ENCODE data around the gene DIS3L2.

Gene DIS3L2

GRCh38 chr2:231955758-231956472, 5.6 kb upstream of the DIS3L2 start (continued):
- TF ChIP-seq OSR1 (CRISPR knock-in tag; IDR thresholded peaks at IDR 0.05): no peak
- TF ChIP-seq ZNF70 (CRISPR knock-in tag; IDR thresholded peaks at IDR 0.05): no peak
- no peak for TF ChIP-seq BACH2 (CRISPR knock-in tag; IDR thresholded peaks at IDR 0.05; ENCODE audit: borderline replicate concordance)
- TF ChIP-seq ZFP30 (CRISPR knock-in tag; IDR thresholded peaks at IDR 0.05): no peak
- no peak for TF ChIP-seq POU6F1 (CRISPR knock-in tag; IDR thresholded peaks at IDR 0.05; ENCODE audit: borderline replicate concordance, low read depth)
- TF ChIP-seq TCF4 (CRISPR knock-in tag; IDR thresholded peaks at IDR 0.05; ENCODE audit: borderline replicate concordance): no peak
- TF ChIP-seq ZNF565 (CRISPR knock-in tag; conservative IDR thresholded peaks at IDR 0.05; ENCODE audit: low read depth): no peak
- TF ChIP-seq ISL1 (CRISPR knock-in tag; IDR thresholded peaks at IDR 0.05): no peak
- no peak for TF ChIP-seq SNAI2 (CRISPR knock-in tag; IDR thresholded peaks at IDR 0.05)

- TF ChIP-seq GLIS3 (CRISPR knock-in tag; IDR thresholded peaks at IDR 0.05) (no peak), ZNF8 (CRISPR knock-in tag; IDR thresholded peaks at IDR 0.05) (no peak), ISL1 (CRISPR knock-in tag; IDR thresholded peaks at IDR 0.05) (no peak), ZFP3 (CRISPR knock-in tag; IDR thresholded peaks at IDR 0.05) (no peak), TCF4 (CRISPR knock-in tag; IDR thresholded peaks at IDR 0.05; ENCODE audit: borderline replicate concordance) (no peak), TSHZ2 (CRISPR knock-in tag; IDR thresholded peaks at IDR 0.05) (no peak), SNAI2 (CRISPR knock-in tag; IDR thresholded peaks at IDR 0.05) (no peak), PPARA (CRISPR knock-in tag; IDR thresholded peaks at IDR 0.05; ENCODE audit: borderline replicate concordance) (no peak), BACH2 (CRISPR knock-in tag; IDR thresholded peaks at IDR 0.05; ENCODE audit: borderline replicate concordance) (no peak), ZNF565 (CRISPR knock-in tag; conservative IDR thresholded peaks at IDR 0.05; ENCODE audit: low read depth) (no peak), ZNF70 (CRISPR knock-in tag; IDR thresholded peaks at IDR 0.05) (no peak), CSDC2 (CRISPR knock-in tag; IDR thresholded peaks at IDR 0.05) (no peak), ARNTL (CRISPR knock-in tag; IDR thresholded peaks at IDR 0.05; ENCODE audit: borderline replicate concordance, low read depth) (no peak), OSR1 (CRISPR knock-in tag; IDR thresholded peaks at IDR 0.05) (no peak), ESRRG (CRISPR knock-in tag; IDR thresholded peaks at IDR 0.05) (no peak)
- ATAC-seq: no peak
These were observed 3.4 kb upstream of the DIS3L2 start for GRCh38 chr2:231957913-231958763.

GRCh38 chr2:231960810-231961348, 634 bp upstream of the DIS3L2 start:
- ATAC-seq: no peak
- TF ChIP-seq ZC3H10 (CRISPR knock-in tag; IDR thresholded peaks at IDR 0.05): no peak
- TF ChIP-seq OSR1 (CRISPR knock-in tag; IDR thresholded peaks at IDR 0.05): no peak
- TF ChIP-seq TOX (CRISPR knock-in tag; IDR thresholded peaks at IDR 0.05; ENCODE audit: borderline replicate concordance): no peak
- TF ChIP-seq ARNTL (CRISPR knock-in tag; IDR thresholded peaks at IDR 0.05; ENCODE audit: borderline replicate concordance, low read depth): no peak

- no peak for TF ChIP-seq CSRNP3 (CRISPR knock-in tag; IDR thresholded peaks at IDR 0.05)
- ATAC-seq: no peak
These were observed 3.6 kb downstream of the DIS3L2 start for GRCh38 chr2:231965102-231965501.

Measured in SK-N-SH treated with all-trans-retinoic acid at 6 μM for 48 hours (cell line).